Esophagus muscularis mucosa (tissue), 4 donors: Measurements from ENCODE around the gene PIBF1. TPM values are rescaled to one million over a fixed set of nuclear protein-coding genes. Genes with fewer than 3 reads are reported as not detected.

Experiments
- DNase-seq: peaks from one replicate; pipeline ENCODE4 v3.0.0-alpha.2; 2017; ENCODE audit errors: extremely low spot score
- H3K27ac ChIP-seq, 4 donors: fragments of 200-600 bp; sonication (generic); replicated peaks in 1 of 4; 1 replicate in 3 of 4; 2 replicates in 1 of 4; pipeline ENCODE4 v1.5.1; 2016 to 2019; ENCODE audit warnings: mild to moderate bottlenecking in 1 of 4
- H3K27me3 ChIP-seq, 4 donors: fragments of 200-600 bp; sonication (generic); one replicate each; pipeline versions ENCODE4 v1.5.1 to v1.6.0; 2016 to 2019
- H3K36me3 ChIP-seq, 4 donors: fragments of 200-600 bp; sonication (generic); one replicate each; pipeline ENCODE4 v1.5.1; 2016 to 2019
- H3K4me1 ChIP-seq, 4 donors: fragments of 200-600 bp; sonication (generic); one replicate each; pipeline ENCODE4 v1.5.1; 2016 to 2019
- H3K4me3 ChIP-seq, 4 donors: fragments of 200-600 bp; sonication (generic); 1 replicate in 2 of 4; 2 replicates in 2 of 4; pipeline ENCODE4 v1.5.1; 2016 to 2019; ENCODE audit warnings: mild to moderate bottlenecking in 4 of 4, moderate library complexity in 1 of 4
- H3K9me3 ChIP-seq, 4 donors: fragments of 200-600 bp; sonication (generic); 1 replicate in 3 of 4; 2 replicates in 1 of 4; pipeline ENCODE4 v1.5.1; 2016 to 2019
- CTCF ChIP-seq, 3 experiments: fragments of 200-600 bp in 2 of 3; fragments of 450-650 bp in 1 of 3; sonication (generic) in 2 of 3; IDR thresholded peaks; one replicate each; pipeline ENCODE4 v1.5.1; 2017 to 2019; ENCODE audit warnings: antibody characterized with exemption in 3 of 3, mild to moderate bottlenecking in 2 of 3, moderate library complexity in 1 of 3
- EP300 ChIP-seq: sonication (generic); formaldehyde crosslinking; IDR thresholded peaks from one replicate; pipeline ENCODE4 v1.6.1; 2017; ENCODE audit warnings: antibody characterized with exemption
- POLR2A ChIP-seq: fragments of 450-650 bp; IDR thresholded peaks from one replicate; pipeline ENCODE4 v1.6.1; 2017; ENCODE audit warnings: antibody characterized with exemption, moderate library complexity, mild to moderate bottlenecking, low read depth
- POLR2AphosphoS5 ChIP-seq, 2 donors: sonication (generic); formaldehyde crosslinking; IDR thresholded peaks; one replicate each; pipeline ENCODE4 v1.6.1; 2017; ENCODE audit warnings: antibody characterized with exemption in 2 of 2
- WGBS: methylation state at CpG from one replicate; pipeline ENCODE4 v1.1.5; 2018; 5-methylcytosine and 5-hydroxymethylcytosine counted together
- intact Hi-C: fragments of 100-400 bp; cut with DNase I; formaldehyde crosslinking; loops from one replicate; pipeline ENCODE4 v1.15.1; 2023
- total RNA-seq, 4 donors: library from RNA; depleted of rRNA; stranded (reverse); fragments of >200 nt; gene quantifications; one replicate each; pipeline versions ENCODE4 v1.1.0 to v1.2.1, GENCODE V29; 2016

Gene PIBF1
- total RNA-seq, 4 donors from 2014 or later, result 9.9 to 18.9 (median 13.3) TPM

GRCh38 chr13:73059460-73060250, 277.7 kb downstream of the PIBF1 start:
- intact Hi-C loops, result loop anchor here (10.0 kb wide), 3 partner anchors 225 to 645 kb away; no protein-coding TSS in a partner anchor
- no peak for DNase-seq
- TF ChIP-seq POLR2AphosphoS5 (IDR thresholded peaks at IDR 0.05), result no peak
- peak; percentile 10 to 28 (median 24) for TF ChIP-seq CTCF (IDR thresholded peaks at IDR 0.05)
- TF ChIP-seq POLR2A, result no peak
- TF ChIP-seq EP300, result no peak
- H3K9me3 ChIP-seq, result no peaks in the 10 kb centered on the region
- peaks cover 6 to 19% (median 18%) of the 10 kb centered on the region in 4 donors for H3K4me1 ChIP-seq
- H3K4me3 ChIP-seq, result peak overlapping the region; percentile 82 to 92 (median 87)
- peaks cover 0 to 8% (median 0%) of the 10 kb centered on the region in 4 donors for H3K36me3 ChIP-seq
- H3K27ac ChIP-seq, result peak overlapping the region; percentile 71 to 80 (median 78)
- peaks cover 0 to 3% (median 0%) of the 10 kb centered on the region in 4 donors for H3K27me3 ChIP-seq
- 0% methylated on average over 25 of the region's 68 CpGs for WGBS

GRCh38 chr13:73060251-73061160, 278.6 kb downstream of the PIBF1 start:
- H3K27me3 ChIP-seq, result peaks cover 0 to 3% (median 0%) of the 10 kb centered on the region in 4 donors
- WGBS, result 16% methylated on average over 26 of the region's 26 CpGs
- peaks cover 6 to 19% (median 18%) of the 10 kb centered on the region in 4 donors for H3K4me1 ChIP-seq
- H3K36me3 ChIP-seq, result peaks cover 0 to 8% (median 0%) of the 10 kb centered on the region in 4 donors
- intact Hi-C loops, result loop anchor here (10.0 kb wide), 1 partner anchor 364 kb away; no protein-coding TSS in a partner anchor
- peak overlapping the region; percentile 71 to 80 (median 78) for H3K27ac ChIP-seq
- TF ChIP-seq CTCF (IDR thresholded peaks at IDR 0.05) (no peak), POLR2AphosphoS5 (IDR thresholded peaks at IDR 0.05) (no peak), EP300 (no peak), POLR2A (no peak)
- no peak for DNase-seq
- no peaks in the 10 kb centered on the region for H3K9me3 ChIP-seq
- peak overlapping the region; percentile 82 to 92 (median 87) for H3K4me3 ChIP-seq

- H3K27ac ChIP-seq, result no peak overlapping the region
Observed at GRCh38 chr13:73061473-73061872, 279.5 kb downstream of the PIBF1 start.

More at GRCh38 chr13:73061473-73061872, 279.5 kb downstream of the PIBF1 start:
- peaks cover 0 to 8% (median 0%) of the 10 kb centered on the region in 4 donors for H3K36me3 ChIP-seq
- TF ChIP-seq CTCF (IDR thresholded peaks at IDR 0.05), result no peak
- TF ChIP-seq EP300, result no peak
- TF ChIP-seq POLR2AphosphoS5 (IDR thresholded peaks at IDR 0.05), result no peak
- TF ChIP-seq POLR2A, result no peak
- 91% methylated on average over 6 of the region's 6 CpGs for whole genome bisulfite sequencing
- H3K9me3 ChIP-seq, result no peaks in the 10 kb centered on the region
- peak overlapping the region in 3 of 4 donors; percentile 82 to 92 (median 86) for H3K4me3 ChIP-seq
- no peak for DNase-seq
- H3K4me1 ChIP-seq, result peaks cover 6 to 19% (median 18%) of the 10 kb centered on the region in 4 donors
- no peaks in the 10 kb centered on the region for H3K27me3 ChIP-seq
- intact Hi-C loops, result loop anchor here (10.0 kb wide), 1 partner anchor 363 kb away; no protein-coding TSS in a partner anchor
